Measurements from ENCODE around the gene ESYT3. TPM values are rescaled to one million over a fixed set of nuclear protein-coding genes. Genes with fewer than 3 reads are reported as not detected.
A peak's percentile ranks its signal among the peaks of the same experiment; 100 is the strongest.

The ESYT3 gene
- total and polyA plus RNA-seq, 9 donors: 9.0 to 14.6 (median 11.1) TPM

- H3K27me3 ChIP-seq (ENCODE audit: control insufficient read depth, insufficient read depth, low read length): peaks cover 52% of the 10 kb centered on the region
Observed at GRCh38 chr3:138432576-138433240, 1.7 kb upstream of the ESYT3 start.

GRCh38 chr3:138433892-138434275, 532 bp upstream of the ESYT3 start:
- Histone ChIP-seq H3K9me3 (replicated peaks; ENCODE audit: control insufficient read depth, low read depth, low read length) (no peaks in the 10 kb centered on the region), H3K36me3 (ENCODE audit: control insufficient read depth, insufficient read depth, low read length) (peaks cover 6% of the 10 kb centered on the region), H3K4me1 (ENCODE audit: control insufficient read depth, insufficient read depth, low read length) (peaks cover 29% of the 10 kb centered on the region), H3K27ac (ENCODE audit: low read length) (no peak overlapping the region), H3K4me3 (ENCODE audit: low read length) (no peak overlapping the region), H3K27me3 (ENCODE audit: control insufficient read depth, insufficient read depth, low read length) (peaks cover 52% of the 10 kb centered on the region)
- DNase-seq: no peak
- 30% methylated on average over 6 of the region's 16 CpGs for WGBS (ENCODE audit: insufficient coverage)

More at GRCh38 chr3:138432576-138433240, 1.7 kb upstream of the ESYT3 start:
- H3K4me3 ChIP-seq (ENCODE audit: low read length): no peak overlapping the region
- H3K36me3 ChIP-seq (ENCODE audit: control insufficient read depth, insufficient read depth, low read length): peaks cover 6% of the 10 kb centered on the region
- no peak overlapping the region for H3K27ac ChIP-seq (ENCODE audit: low read length)
- H3K4me1 ChIP-seq (ENCODE audit: control insufficient read depth, insufficient read depth, low read length): peaks cover 18% of the 10 kb centered on the region
- WGBS (ENCODE audit: insufficient coverage): 90% methylated on average over 2 of the region's 4 CpGs
- H3K9me3 ChIP-seq (replicated peaks; ENCODE audit: control insufficient read depth, low read depth, low read length): no peaks in the 10 kb centered on the region
- DNase-seq: no peak

- Histone ChIP-seq H3K4me1 (ENCODE audit: control insufficient read depth, insufficient read depth, low read length) (peaks cover 42% of the 10 kb centered on the region), H3K27me3 (ENCODE audit: control insufficient read depth, insufficient read depth, low read length) (peaks cover 52% of the 10 kb centered on the region), H3K9me3 (replicated peaks; ENCODE audit: control insufficient read depth, low read depth, low read length) (no peaks in the 10 kb centered on the region), H3K36me3 (ENCODE audit: control insufficient read depth, insufficient read depth, low read length) (peaks cover 6% of the 10 kb centered on the region), H3K4me3 (ENCODE audit: low read length) (peak overlapping the region; percentile 54), H3K27ac (ENCODE audit: low read length) (no peak overlapping the region)
- 1% methylated on average over 66 of the region's 78 CpGs for WGBS (ENCODE audit: insufficient coverage)
- DNase-seq: no peak
Observed at GRCh38 chr3:138434875-138435772, 708 bp downstream of the ESYT3 start.

GRCh38 chr3:138435840-138436239, 1.4 kb downstream of the ESYT3 start:
- Histone ChIP-seq H3K27ac (ENCODE audit: low read length) (no peak overlapping the region), H3K4me3 (ENCODE audit: low read length) (peak overlapping the region; percentile 54), H3K9me3 (replicated peaks; ENCODE audit: control insufficient read depth, low read depth, low read length) (no peaks in the 10 kb centered on the region), H3K36me3 (ENCODE audit: control insufficient read depth, insufficient read depth, low read length) (peaks cover 6% of the 10 kb centered on the region), H3K27me3 (ENCODE audit: control insufficient read depth, insufficient read depth, low read length) (peaks cover 52% of the 10 kb centered on the region), H3K4me1 (ENCODE audit: control insufficient read depth, insufficient read depth, low read length) (peaks cover 49% of the 10 kb centered on the region)
- WGBS (ENCODE audit: insufficient coverage): 60% methylated on average over 2 of the region's 8 CpGs
- no peak for DNase-seq

- Histone ChIP-seq H3K36me3 (ENCODE audit: control insufficient read depth, insufficient read depth, low read length) (peaks cover 6% of the 10 kb centered on the region), H3K27me3 (ENCODE audit: control insufficient read depth, insufficient read depth, low read length) (peaks cover 47% of the 10 kb centered on the region), H3K9me3 (replicated peaks; ENCODE audit: control insufficient read depth, low read depth, low read length) (no peaks in the 10 kb centered on the region), H3K4me1 (ENCODE audit: control insufficient read depth, insufficient read depth, low read length) (peaks cover 57% of the 10 kb centered on the region), H3K27ac (ENCODE audit: low read length) (no peak overlapping the region), H3K4me3 (ENCODE audit: low read length) (no peak overlapping the region)
- no peak for DNase-seq
- WGBS (ENCODE audit: insufficient coverage): 91% methylated on average over 6 of the region's 6 CpGs
Observed at GRCh38 chr3:138437281-138437680, 2.9 kb downstream of the ESYT3 start.

GRCh38 chr3:138438896-138439295, 4.5 kb downstream of the ESYT3 start:
- Histone ChIP-seq H3K36me3 (ENCODE audit: control insufficient read depth, insufficient read depth, low read length) (peaks cover 6% of the 10 kb centered on the region), H3K4me1 (ENCODE audit: control insufficient read depth, insufficient read depth, low read length) (peaks cover 68% of the 10 kb centered on the region), H3K27me3 (ENCODE audit: control insufficient read depth, insufficient read depth, low read length) (peaks cover 36% of the 10 kb centered on the region), H3K4me3 (ENCODE audit: low read length) (no peak overlapping the region), H3K27ac (ENCODE audit: low read length) (no peak overlapping the region), H3K9me3 (replicated peaks; ENCODE audit: control insufficient read depth, low read depth, low read length) (no peaks in the 10 kb centered on the region)
- DNase-seq: no peak
- WGBS (ENCODE audit: insufficient coverage): 75% methylated on average over 8 of the region's 11 CpGs

- 57% methylated on average over 3 of the region's 4 CpGs for WGBS (ENCODE audit: insufficient coverage)
- peaks cover 6% of the 10 kb centered on the region for H3K36me3 ChIP-seq (ENCODE audit: control insufficient read depth, insufficient read depth, low read length)
- H3K4me3 ChIP-seq (ENCODE audit: low read length): no peak overlapping the region
- no peak overlapping the region for H3K27ac ChIP-seq (ENCODE audit: low read length)
- no peak for DNase-seq
- no peaks in the 10 kb centered on the region for H3K9me3 ChIP-seq (replicated peaks; ENCODE audit: control insufficient read depth, low read depth, low read length)
- H3K27me3 ChIP-seq (ENCODE audit: control insufficient read depth, insufficient read depth, low read length): peaks cover 29% of the 10 kb centered on the region
- peaks cover 73% of the 10 kb centered on the region for H3K4me1 ChIP-seq (ENCODE audit: control insufficient read depth, insufficient read depth, low read length)
Observed at GRCh38 chr3:138439646-138440045, 5.2 kb downstream of the ESYT3 start.

- H3K27me3 ChIP-seq (ENCODE audit: control insufficient read depth, insufficient read depth, low read length): peaks cover 24% of the 10 kb centered on the region
- peaks cover 73% of the 10 kb centered on the region for H3K4me1 ChIP-seq (ENCODE audit: control insufficient read depth, insufficient read depth, low read length)
- H3K9me3 ChIP-seq (replicated peaks; ENCODE audit: control insufficient read depth, low read depth, low read length): no peaks in the 10 kb centered on the region
- 73% methylated on average over 6 of the region's 7 CpGs for WGBS (ENCODE audit: insufficient coverage)
- H3K4me3 ChIP-seq (ENCODE audit: low read length): no peak overlapping the region
- no peak overlapping the region for H3K27ac ChIP-seq (ENCODE audit: low read length)
- no peak for DNase-seq
- H3K36me3 ChIP-seq (ENCODE audit: control insufficient read depth, insufficient read depth, low read length): peaks cover 6% of the 10 kb centered on the region
Observed at GRCh38 chr3:138440121-138440521, 5.7 kb downstream of the ESYT3 start.

GRCh38 chr3:138440596-138440995, 6.2 kb downstream of the ESYT3 start:
- H3K4me1 ChIP-seq (ENCODE audit: control insufficient read depth, insufficient read depth, low read length): peaks cover 74% of the 10 kb centered on the region
- no peak overlapping the region for H3K27ac ChIP-seq (ENCODE audit: low read length)
- DNase-seq: no peak
- 78% methylated on average over 3 of the region's 3 CpGs for WGBS (ENCODE audit: insufficient coverage)
- no peaks in the 10 kb centered on the region for H3K9me3 ChIP-seq (replicated peaks; ENCODE audit: control insufficient read depth, low read depth, low read length)
- no peak overlapping the region for H3K4me3 ChIP-seq (ENCODE audit: low read length)
- peaks cover 19% of the 10 kb centered on the region for H3K27me3 ChIP-seq (ENCODE audit: control insufficient read depth, insufficient read depth, low read length)
- H3K36me3 ChIP-seq (ENCODE audit: control insufficient read depth, insufficient read depth, low read length): peaks cover 6% of the 10 kb centered on the region

GRCh38 chr3:138441256-138441655, 6.8 kb downstream of the ESYT3 start:
- H3K4me3 ChIP-seq (ENCODE audit: low read length): no peak overlapping the region
- no peak for DNase-seq
- H3K36me3 ChIP-seq (ENCODE audit: control insufficient read depth, insufficient read depth, low read length): peaks cover 6% of the 10 kb centered on the region
- H3K27ac ChIP-seq (ENCODE audit: low read length): no peak overlapping the region
- peaks cover 13% of the 10 kb centered on the region for H3K27me3 ChIP-seq (ENCODE audit: control insufficient read depth, insufficient read depth, low read length)
- 82% methylated on average over 1 of the region's 2 CpGs for WGBS (ENCODE audit: insufficient coverage)
- H3K9me3 ChIP-seq (replicated peaks; ENCODE audit: control insufficient read depth, low read depth, low read length): no peaks in the 10 kb centered on the region
- H3K4me1 ChIP-seq (ENCODE audit: control insufficient read depth, insufficient read depth, low read length): peaks cover 73% of the 10 kb centered on the region
